ENCODE results near the gene HOXC9.

HOXC9 gene

GRCh38 chr12:53983568-53983949 lies 16.4 kb upstream of the HOXC9 start:
- Histone ChIP-seq H2AFZ (ENCODE audit: low read depth, low read length) (no peak overlapping the region), H3K4me3 (ENCODE audit: low read length) (no peak overlapping the region), H3K9me3 (ENCODE audit: low read length) (no peaks in the 10 kb centered on the region), H3K36me3 (ENCODE audit: insufficient read depth, low read length) (no peaks in the 10 kb centered on the region), H3K4me1 (ENCODE audit: insufficient read depth, low read length) (no peaks in the 10 kb centered on the region), H3K27me3 (ENCODE audit: insufficient read depth, low read length) (peaks cover 94% of the 10 kb centered on the region)

GRCh38 chr12:53983950-53984572 lies 15.9 kb upstream of the HOXC9 start:
- Histone ChIP-seq H3K27me3 (ENCODE audit: insufficient read depth, low read length) (peaks cover 94% of the 10 kb centered on the region), H3K36me3 (ENCODE audit: insufficient read depth, low read length) (no peaks in the 10 kb centered on the region), H3K9me3 (ENCODE audit: low read length) (no peaks in the 10 kb centered on the region), H3K4me1 (ENCODE audit: insufficient read depth, low read length) (no peaks in the 10 kb centered on the region), H2AFZ (ENCODE audit: low read depth, low read length) (no peak overlapping the region), H3K4me3 (ENCODE audit: low read length) (no peak overlapping the region)

GRCh38 chr12:53984901-53985691 lies 14.9 kb upstream of the HOXC9 start, which contains the start of gene HOXC10:
Gene HOXC10, plus strand, starts transcription at chr12:53985146. Its CDS starts 114 bp downstream, at chr12:53985260.
- Histone ChIP-seq H3K4me1 (ENCODE audit: insufficient read depth, low read length) (no peaks in the 10 kb centered on the region), H3K27me3 (ENCODE audit: insufficient read depth, low read length) (peaks cover 94% of the 10 kb centered on the region), H3K9me3 (ENCODE audit: low read length) (no peaks in the 10 kb centered on the region), H2AFZ (ENCODE audit: low read depth, low read length) (peak within 1 kb of the TSS; percentile 15), H3K4me3 (ENCODE audit: low read length) (no peak within 1 kb of the TSS), H3K36me3 (ENCODE audit: insufficient read depth, low read length) (no peaks in the 10 kb centered on the region)

- Histone ChIP-seq H3K4me1 (ENCODE audit: insufficient read depth, low read length) (no peaks in the 10 kb centered on the region), H3K27me3 (ENCODE audit: insufficient read depth, low read length) (peaks cover 95% of the 10 kb centered on the region), H3K9me3 (ENCODE audit: low read length) (no peaks in the 10 kb centered on the region), H2AFZ (ENCODE audit: low read depth, low read length) (no peak overlapping the region), H3K4me3 (ENCODE audit: low read length) (no peak overlapping the region), H3K36me3 (ENCODE audit: insufficient read depth, low read length) (no peaks in the 10 kb centered on the region)
Measured at GRCh38 chr12:53985692-53985993, 14.3 kb upstream of the HOXC9 start.

GRCh38 chr12:53985994-53986685 lies 13.8 kb upstream of the HOXC9 start:
- no peaks in the 10 kb centered on the region for H3K36me3 ChIP-seq (ENCODE audit: insufficient read depth, low read length)
- no peak overlapping the region for H2AFZ ChIP-seq (ENCODE audit: low read depth, low read length)
- peaks cover 95% of the 10 kb centered on the region for H3K27me3 ChIP-seq (ENCODE audit: insufficient read depth, low read length)
- H3K9me3 ChIP-seq (ENCODE audit: low read length), result no peaks in the 10 kb centered on the region
- H3K4me3 ChIP-seq (ENCODE audit: low read length), result no peak overlapping the region
- H3K4me1 ChIP-seq (ENCODE audit: insufficient read depth, low read length), result no peaks in the 10 kb centered on the region

GRCh38 chr12:53986686-53987483 lies 13.1 kb upstream of the HOXC9 start:
- no peak overlapping the region for H2AFZ ChIP-seq (ENCODE audit: low read depth, low read length)
- no peaks in the 10 kb centered on the region for H3K4me1 ChIP-seq (ENCODE audit: insufficient read depth, low read length)
- H3K4me3 ChIP-seq (ENCODE audit: low read length), result no peak overlapping the region
- peaks cover 95% of the 10 kb centered on the region for H3K27me3 ChIP-seq (ENCODE audit: insufficient read depth, low read length)
- H3K36me3 ChIP-seq (ENCODE audit: insufficient read depth, low read length), result no peaks in the 10 kb centered on the region
- no peaks in the 10 kb centered on the region for H3K9me3 ChIP-seq (ENCODE audit: low read length)

- H3K27me3 ChIP-seq (ENCODE audit: insufficient read depth, low read length), result peaks cover 94% of the 10 kb centered on the region
- H3K4me3 ChIP-seq (ENCODE audit: low read length), result no peak overlapping the region
- H3K4me1 ChIP-seq (ENCODE audit: insufficient read depth, low read length), result no peaks in the 10 kb centered on the region
- H2AFZ ChIP-seq (ENCODE audit: low read depth, low read length), result no peak overlapping the region
- H3K36me3 ChIP-seq (ENCODE audit: insufficient read depth, low read length), result no peaks in the 10 kb centered on the region
- H3K9me3 ChIP-seq (ENCODE audit: low read length), result no peaks in the 10 kb centered on the region
Measured at GRCh38 chr12:53987787-53988230, 12.2 kb upstream of the HOXC9 start.

GRCh38 chr12:53988541-53989226 lies 11.3 kb upstream of the HOXC9 start:
- Histone ChIP-seq H2AFZ (ENCODE audit: low read depth, low read length) (no peak overlapping the region), H3K36me3 (ENCODE audit: insufficient read depth, low read length) (no peaks in the 10 kb centered on the region), H3K27me3 (ENCODE audit: insufficient read depth, low read length) (peaks cover 94% of the 10 kb centered on the region), H3K9me3 (ENCODE audit: low read length) (no peaks in the 10 kb centered on the region), H3K4me1 (ENCODE audit: insufficient read depth, low read length) (no peaks in the 10 kb centered on the region), H3K4me3 (ENCODE audit: low read length) (no peak overlapping the region)

- H3K36me3 ChIP-seq (ENCODE audit: insufficient read depth, low read length), result no peaks in the 10 kb centered on the region
- H3K4me1 ChIP-seq (ENCODE audit: insufficient read depth, low read length), result no peaks in the 10 kb centered on the region
- H3K9me3 ChIP-seq (ENCODE audit: low read length), result no peaks in the 10 kb centered on the region
- H3K27me3 ChIP-seq (ENCODE audit: insufficient read depth, low read length), result peaks cover 94% of the 10 kb centered on the region
- no peak overlapping the region for H3K4me3 ChIP-seq (ENCODE audit: low read length)
- no peak overlapping the region for H2AFZ ChIP-seq (ENCODE audit: low read depth, low read length)
Measured at GRCh38 chr12:53989227-53990113, 10.5 kb upstream of the HOXC9 start.

- Histone ChIP-seq H3K9me3 (ENCODE audit: low read length) (no peaks in the 10 kb centered on the region), H3K36me3 (ENCODE audit: insufficient read depth, low read length) (no peaks in the 10 kb centered on the region), H2AFZ (ENCODE audit: low read depth, low read length) (no peak overlapping the region), H3K4me3 (ENCODE audit: low read length) (no peak overlapping the region), H3K27me3 (ENCODE audit: insufficient read depth, low read length) (peaks cover 98% of the 10 kb centered on the region), H3K4me1 (ENCODE audit: insufficient read depth, low read length) (peaks cover 5% of the 10 kb centered on the region)
Measured at GRCh38 chr12:53990311-53991076, 9.5 kb upstream of the HOXC9 start.

- Histone ChIP-seq H3K36me3 (ENCODE audit: insufficient read depth, low read length) (no peaks in the 10 kb centered on the region), H2AFZ (ENCODE audit: low read depth, low read length) (no peak overlapping the region), H3K9me3 (ENCODE audit: low read length) (no peaks in the 10 kb centered on the region), H3K4me3 (ENCODE audit: low read length) (no peak overlapping the region), H3K27me3 (ENCODE audit: insufficient read depth, low read length) (peaks cover 98% of the 10 kb centered on the region), H3K4me1 (ENCODE audit: insufficient read depth, low read length) (peaks cover 7% of the 10 kb centered on the region)
Measured at GRCh38 chr12:53991077-53991460, 8.9 kb upstream of the HOXC9 start.

All from neuron (in vitro differentiated cells).